ENCODE measurements around the gene ARHGAP29. TPM values are rescaled to one million over a fixed set of nuclear protein-coding genes. Genes with fewer than 3 reads are reported as not detected.

ARHGAP29 gene
- total RNA-seq, 2 donors from 2014 or later = 24.9 to 39.4 TPM

- no peaks in the 10 kb centered on the region for H3K27me3 ChIP-seq (replicated peaks; ENCODE audit: insufficient read depth)
These were observed 9.8 kb downstream of the ARHGAP29 start for GRCh38 chr1:94227624-94228023.

GRCh38 chr1:94225845-94226244 is 11.5 kb downstream of the ARHGAP29 start:
- no peaks in the 10 kb centered on the region for H3K9me3 ChIP-seq
- ATAC-seq (ENCODE audit: insufficient number of reproducible peaks, low FRiP score, low read depth) = no peak
- DNase-seq (ENCODE audit: low spot score) = no peak
- H3K27me3 ChIP-seq (replicated peaks; ENCODE audit: insufficient read depth) = no peaks in the 10 kb centered on the region
- peaks cover 6 to 10% of the 10 kb centered on the region in 2 donors for H3K4me1 ChIP-seq (ENCODE audit: control insufficient read depth in 1 of 2, low read depth in 2 of 2)
- TF ChIP-seq CTCF (IDR thresholded peaks at IDR 0.05) = no peak
- no peak overlapping the region for H3K27ac ChIP-seq
- no peak overlapping the region for H3K4me3 ChIP-seq
- H3K36me3 ChIP-seq = no peaks in the 10 kb centered on the region

More at GRCh38 chr1:94227624-94228023, 9.8 kb downstream of the ARHGAP29 start:
- no peaks in the 10 kb centered on the region for H3K9me3 ChIP-seq
- peaks cover 12 to 19% of the 10 kb centered on the region in 2 donors for H3K4me1 ChIP-seq (ENCODE audit: control insufficient read depth in 1 of 2, low read depth in 2 of 2)
- ATAC-seq (ENCODE audit: insufficient number of reproducible peaks, low FRiP score, low read depth) (no peak), DNase-seq (ENCODE audit: low spot score) (no peak)
- TF ChIP-seq CTCF (IDR thresholded peaks at IDR 0.05) = no peak
- no peak overlapping the region for H3K4me3 ChIP-seq
- no peak overlapping the region for H3K27ac ChIP-seq
- no peaks in the 10 kb centered on the region for H3K36me3 ChIP-seq

- H3K36me3 ChIP-seq = no peaks in the 10 kb centered on the region
- no peaks in the 10 kb centered on the region for H3K9me3 ChIP-seq
- H3K4me1 ChIP-seq (ENCODE audit: control insufficient read depth in 1 of 2, low read depth in 2 of 2) = no peaks in the 10 kb centered on the region
- no peak overlapping the region for H3K27ac ChIP-seq
- no peak overlapping the region for H3K4me3 ChIP-seq
- DNase-seq (ENCODE audit: low spot score) = no peak
- TF ChIP-seq CTCF (IDR thresholded peaks at IDR 0.05) = no peak
- no peaks in the 10 kb centered on the region for H3K27me3 ChIP-seq (replicated peaks; ENCODE audit: insufficient read depth)
- ATAC-seq (ENCODE audit: insufficient number of reproducible peaks, low FRiP score, low read depth) = no peak
These were observed 19.1 kb downstream of the ARHGAP29 start for GRCh38 chr1:94218332-94218731.

GRCh38 chr1:94215955-94216354 is 21.4 kb downstream of the ARHGAP29 start:
- Histone ChIP-seq H3K27ac (no peak overlapping the region), H3K4me1 (ENCODE audit: control insufficient read depth in 1 of 2, low read depth in 2 of 2) (no peaks in the 10 kb centered on the region), H3K9me3 (no peaks in the 10 kb centered on the region), H3K27me3 (replicated peaks; ENCODE audit: insufficient read depth) (no peaks in the 10 kb centered on the region), H3K36me3 (no peaks in the 10 kb centered on the region), H3K4me3 (no peak overlapping the region)
- TF ChIP-seq CTCF (IDR thresholded peaks at IDR 0.05) = no peak
- DNase-seq (ENCODE audit: low spot score) (no peak), ATAC-seq (ENCODE audit: insufficient number of reproducible peaks, low FRiP score, low read depth) (no peak)

DNA sequence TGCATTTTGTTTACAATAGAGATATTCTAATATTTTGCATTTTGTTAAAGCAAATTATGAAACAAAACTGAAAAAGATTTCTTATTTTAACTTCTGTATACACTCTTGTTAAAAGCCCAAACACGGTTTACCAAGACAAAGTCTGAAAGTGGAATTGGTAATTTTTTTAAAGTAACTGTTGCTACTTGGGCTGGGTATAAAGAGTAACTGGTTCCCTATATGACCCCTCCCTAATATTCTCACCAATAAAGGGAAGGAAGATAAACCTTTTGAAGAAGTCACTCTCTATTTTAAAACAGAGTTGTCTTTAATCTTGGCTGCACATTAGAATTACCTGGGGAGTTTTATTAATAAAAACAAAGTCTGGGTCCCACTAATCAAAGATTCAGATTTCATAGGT is 27.4 kb downstream of the ARHGAP29 start:
- H3K27me3 ChIP-seq (replicated peaks; ENCODE audit: insufficient read depth) = no peaks in the 10 kb centered on the region
- ATAC-seq (ENCODE audit: insufficient number of reproducible peaks, low FRiP score, low read depth) = no peak
- no peak for TF ChIP-seq CTCF (IDR thresholded peaks at IDR 0.05)

More for the DNA sequence above, 27.4 kb downstream of the ARHGAP29 start:
- peaks cover 0 to 3% of the 10 kb centered on the region in 2 donors for H3K4me1 ChIP-seq (ENCODE audit: control insufficient read depth in 1 of 2, low read depth in 2 of 2)
- no peak for DNase-seq (ENCODE audit: low spot score)
- H3K27ac ChIP-seq = no peak overlapping the region
- no peaks in the 10 kb centered on the region for H3K36me3 ChIP-seq
- H3K9me3 ChIP-seq = no peaks in the 10 kb centered on the region
- no peak overlapping the region for H3K4me3 ChIP-seq

All from thoracic aorta (tissue), 2 donors.